IMR-90 (cell line): Measurements from ENCODE around the gene GIMAP1. TPM values are rescaled to one million over a fixed set of nuclear protein-coding genes. Genes with fewer than 3 reads are reported as not detected.
"Not testable (repeated sequence)": the region's sequence is repeated elsewhere in the genome, so short reads cannot be mapped to it uniquely, and the experiment has no call there.

Experiments used
- ATAC-seq: fragments of 200-7000 bp; cut with Tn5 transposase; 2 replicates; pipeline ENCODE4 v1.9.1; 2020; ENCODE audit warnings: low read depth, mild to moderate bottlenecking, moderate library complexity
- BruUV-seq: library from RNA; stranded (reverse); fragments of 400-500 nt; replicated peaks from 2 replicates; lab custom pipeline; 2021; lab: Mats Ljungman, UMichigan
- CTCF ChIA-PET: fragments of 300-600 bp; formaldehyde crosslinking; extraction: SDS; loops from one replicate; lab custom pipeline; 2021; ENCODE audit warnings: antibody characterized with exemption; lab: Yijun Ruan, JAX
- POLR2A ChIA-PET: fragments of 300-600 bp; sonication (Branson Sonifier 250); formaldehyde crosslinking; loops from one replicate; lab custom pipeline; 2022; ENCODE audit warnings: antibody characterized with exemption; ENCODE audit not compliant: unreplicated experiment; lab: Charles Lee
- DNase-seq: peaks from one replicate; pipeline ENCODE4 v3.0.0; 2013
- H2AFZ ChIP-seq: replicated peaks from 2 replicates; pipeline ENCODE3; 2013; ENCODE audit warnings: low read length, mild to moderate bottlenecking; ENCODE audit not compliant: poor library complexity
- H2AK5ac ChIP-seq: 2 replicates; pipeline ENCODE4 v1.6.1; 2013; ENCODE audit warnings: low read depth, low read length, inconsistent platforms
- H2AK9ac ChIP-seq: replicated peaks from 2 replicates; pipeline ENCODE3; 2013; ENCODE audit warnings: mild to moderate bottlenecking, low read depth, low read length, moderate library complexity; ENCODE audit not compliant: poor library complexity
- H2BK120ac ChIP-seq: 2 replicates; pipeline ENCODE4 v1.6.1; 2013; ENCODE audit warnings: low read depth, low read length, inconsistent platforms
- H2BK15ac ChIP-seq: 3 replicates; pipeline ENCODE4 v1.6.1; 2013; ENCODE audit warnings: low read depth, low read length, inconsistent platforms
- H2BK20ac ChIP-seq: 2 replicates; pipeline ENCODE4 v1.6.1; 2013; ENCODE audit warnings: low read depth, mild to moderate bottlenecking, inconsistent platforms, low read length, moderate library complexity
- H2BK5ac ChIP-seq: 2 replicates; pipeline ENCODE4 v1.6.1; 2013; ENCODE audit warnings: mild to moderate bottlenecking, low read depth, low read length, inconsistent platforms; ENCODE audit not compliant: poor library complexity, severe bottlenecking
- H3K14ac ChIP-seq: replicated peaks from 2 replicates; pipeline ENCODE4 v1.6.1; 2013; ENCODE audit warnings: low read depth, low read length, inconsistent platforms
- H3K18ac ChIP-seq: 2 replicates; pipeline ENCODE4 v1.6.1; 2013; ENCODE audit warnings: low read depth, low read length, control low read depth
- H3K23ac ChIP-seq: 2 replicates; pipeline ENCODE4 v1.6.1; 2013; ENCODE audit warnings: low read depth, low read length, inconsistent platforms
- H3K27ac ChIP-seq: 2 replicates; pipeline ENCODE4 v1.5.1; 2013; ENCODE audit warnings: mild to moderate bottlenecking, control low read depth, low read length; ENCODE audit not compliant: insufficient read depth
- H3K27me3 ChIP-seq: 2 replicates; pipeline ENCODE4 v1.6.1; 2013; ENCODE audit warnings: low read length; ENCODE audit not compliant: control insufficient read depth, insufficient read depth
- H3K36me3 ChIP-seq: 2 replicates; pipeline ENCODE4 v1.6.1; 2013; ENCODE audit warnings: low read length, mixed read lengths; ENCODE audit not compliant: control insufficient read depth, insufficient read depth
- H3K4ac ChIP-seq: 2 replicates; pipeline ENCODE4 v1.6.1; 2013; ENCODE audit warnings: low read depth, low read length, inconsistent platforms
- H3K4me1 ChIP-seq: 2 replicates; pipeline ENCODE4 v1.6.1; 2013; ENCODE audit warnings: low read length, mixed read lengths; ENCODE audit not compliant: control insufficient read depth, insufficient read depth
- H3K4me2 ChIP-seq: 2 replicates; pipeline ENCODE4 v1.6.1; 2013; ENCODE audit warnings: low read depth, mild to moderate bottlenecking, control low read depth, low read length, moderate library complexity
- H3K4me3 ChIP-seq: 2 replicates; pipeline ENCODE4 v1.5.1; 2013; ENCODE audit warnings: low read depth, mild to moderate bottlenecking, control low read depth, low read length, moderate library complexity; ENCODE audit not compliant: insufficient read depth
- H3K56ac ChIP-seq: 2 replicates; pipeline ENCODE4 v1.6.1; 2013; ENCODE audit warnings: low read length, inconsistent platforms; ENCODE audit not compliant: insufficient read depth; ENCODE audit errors: extremely low read depth
- H3K79me1 ChIP-seq, 2 experiments: 2 replicates each; pipeline ENCODE4 v1.6.1; 2013; ENCODE audit warnings: low read length in 2 of 2, inconsistent platforms in 1 of 2, low read depth in 1 of 2
- H3K9ac ChIP-seq: 2 replicates; pipeline ENCODE4 v1.6.1; 2013; ENCODE audit warnings: low read depth, low read length, control low read depth
- H3K9me1 ChIP-seq: 2 replicates; pipeline ENCODE4 v1.6.1; 2013; ENCODE audit warnings: low read length, inconsistent platforms; ENCODE audit not compliant: insufficient read depth
- H3K9me3 ChIP-seq: 2 replicates; pipeline ENCODE4 v1.6.1; 2013; ENCODE audit warnings: low read length; ENCODE audit not compliant: control insufficient read depth, insufficient read depth
- H4K20me1 ChIP-seq: 2 replicates; pipeline ENCODE4 v1.6.1; 2013; ENCODE audit warnings: low read length, inconsistent platforms; ENCODE audit not compliant: insufficient read depth
- H4K5ac ChIP-seq: 2 replicates; pipeline ENCODE4 v1.6.1; 2013; ENCODE audit warnings: mild to moderate bottlenecking, low read depth, low read length, control low read depth
- H4K8ac ChIP-seq, 2 experiments: 2 replicates each; pipeline ENCODE4 v1.6.1; 2013; ENCODE audit warnings: low read depth in 2 of 2, low read length in 2 of 2, control low read depth in 1 of 2, inconsistent platforms in 1 of 2
- H4K91ac ChIP-seq: 2 replicates; pipeline ENCODE4 v1.6.1; 2013; ENCODE audit warnings: low read depth, low read length, inconsistent platforms; ENCODE audit not compliant: insufficient read depth
- WGBS, 2 experiments: methylation state at CpG; one replicate each; pipeline versions ENCODE4 v1.1.5 to v1.1.7; 2013; ENCODE audit warnings: missing lambda C conversion rate in 2 of 2; ENCODE audit not compliant: insufficient read length in 1 of 2; ENCODE audit errors: extremely low coverage in 2 of 2; 5-methylcytosine and 5-hydroxymethylcytosine counted together
- dilution Hi-C: fragments of 300-500 bp; cut with HindIII; formaldehyde crosslinking; loops from one replicate; pipeline ENCODE4 v1.14.3; 2018; ENCODE audit warnings: low sequenced_read_pairs; ENCODE audit not compliant: unreplicated experiment
- in situ Hi-C: fragments of 300-500 bp; cut with MboI; formaldehyde crosslinking; loops from 3 replicates; pipeline ENCODE4 v1.14.3; 2019; ENCODE audit warnings: low sequenced_read_pairs, inconsistent platforms, mixed read lengths
- intact Hi-C: fragments of 100-400 bp; cut with micrococcal nuclease; formaldehyde crosslinking; loops from 2 replicates; pipeline ENCODE4 v1.10.0; 2022
- polyA plus RNA-seq, 3 experiments: library from polyadenylated mRNA; depleted of rRNA; stranded (reverse); fragments of >200 nt; gene quantifications; 2 replicates each; pipeline ENCODE4 v1.2.3, GENCODE V29; 2012; ENCODE audit warnings: low replicate concordance in 1 of 3
- total RNA-seq: library from RNA; depleted of rRNA; stranded (reverse); fragments of >200 nt; gene quantifications from 2 replicates; pipeline ENCODE4 v1.2.3, GENCODE V29; 2012

The GIMAP1 gene
- total and polyA plus RNA-seq, 2 of the 4 experiments (the other 2 are of a cell fraction), result not detected

- H3K9me3 ChIP-seq, in situ Hi-C loops, H3K36me3 ChIP-seq, H3K56ac ChIP-seq, H3K4me2 ChIP-seq, H3K14ac ChIP-seq, DNase-seq, H2BK15ac ChIP-seq, H3K4me1 ChIP-seq, H2BK5ac ChIP-seq, H2AK5ac ChIP-seq, ATAC-seq, CTCF ChIA-PET, H3K27me3 ChIP-seq, intact Hi-C loops, H3K4me3 ChIP-seq, H3K23ac ChIP-seq, H4K91ac ChIP-seq, H4K5ac ChIP-seq, H2BK20ac ChIP-seq, H4K8ac ChIP-seq, H3K18ac ChIP-seq, BruUV-seq, POLR2A ChIA-PET, dilution Hi-C loops, H3K27ac ChIP-seq, H2BK120ac ChIP-seq, H3K9me1 ChIP-seq, H2AK9ac ChIP-seq, H4K20me1 ChIP-seq, H3K4ac ChIP-seq, H3K79me1 ChIP-seq, H3K9ac ChIP-seq, H2AFZ ChIP-seq: not testable (repeated sequence)
Observed at GRCh38 chr7:150676276-150676675, 40.1 kb upstream of the GIMAP1 start.

GRCh38 chr7:150676854-150677253 is 39.6 kb upstream of the GIMAP1 start:
- H3K14ac ChIP-seq, H3K23ac ChIP-seq, H3K4me3 ChIP-seq, H3K9me1 ChIP-seq, BruUV-seq, POLR2A ChIA-PET, H2AK9ac ChIP-seq, H3K4me2 ChIP-seq, H3K36me3 ChIP-seq, H3K9me3 ChIP-seq, H2AK5ac ChIP-seq, CTCF ChIA-PET, H2BK5ac ChIP-seq, dilution Hi-C loops, intact Hi-C loops, H2BK120ac ChIP-seq, H4K5ac ChIP-seq, H3K4ac ChIP-seq, H2BK15ac ChIP-seq, H3K79me1 ChIP-seq, H4K20me1 ChIP-seq, H3K9ac ChIP-seq, H3K27me3 ChIP-seq, DNase-seq, in situ Hi-C loops, H3K56ac ChIP-seq, H3K18ac ChIP-seq, H2BK20ac ChIP-seq, H3K4me1 ChIP-seq, ATAC-seq, H4K91ac ChIP-seq, H3K27ac ChIP-seq, H2AFZ ChIP-seq, H4K8ac ChIP-seq: not testable (repeated sequence)
- no CpG with 5 or more reads among the region's 3 CpGs for WGBS, 2 experiments
